ENCODE measurements around the gene AKNA.

Gene AKNA

DNA sequence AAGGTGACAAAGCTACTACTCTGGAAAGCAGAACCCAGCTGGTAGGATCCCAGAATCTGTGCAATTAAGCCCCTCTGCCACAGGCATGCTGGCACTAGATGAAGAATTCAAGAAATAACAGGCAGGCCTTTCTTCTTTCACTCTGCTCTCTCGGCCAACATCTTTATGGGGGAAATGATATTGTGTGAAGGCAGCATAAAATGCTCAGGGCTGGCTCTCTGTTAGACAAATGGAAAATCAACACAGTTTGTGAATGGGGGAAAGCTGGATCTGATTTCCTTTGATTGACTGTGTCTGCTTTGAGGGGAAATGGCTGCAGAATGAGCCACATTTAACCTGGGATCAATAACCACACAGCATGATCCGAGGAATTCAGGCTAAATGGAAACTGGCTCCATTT is 29.1 kb upstream of the AKNA start:
- DNase-seq (ENCODE audit: low spot score), result no peak

DNA sequence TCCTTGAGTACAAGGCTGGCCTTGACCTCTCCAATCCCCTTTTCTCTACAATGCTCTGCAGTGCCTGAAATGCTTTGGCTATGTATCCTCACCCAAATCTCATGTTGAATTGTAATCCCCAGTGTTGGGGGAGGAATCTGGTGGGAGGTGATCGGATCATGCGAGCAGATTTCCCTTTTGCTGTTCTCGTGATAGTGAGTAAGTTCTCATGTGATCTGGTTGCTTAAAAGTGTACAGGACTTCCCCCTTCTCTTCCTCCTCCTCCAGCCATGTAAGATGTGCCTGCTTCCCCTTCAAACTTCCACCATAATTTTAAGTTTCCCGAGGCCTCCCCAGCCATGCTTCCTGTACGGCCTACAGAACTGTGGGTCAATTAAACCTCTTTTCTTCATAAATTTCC is 28.5 kb upstream of the AKNA start:
- no peak for DNase-seq (ENCODE audit: low spot score)

DNA sequence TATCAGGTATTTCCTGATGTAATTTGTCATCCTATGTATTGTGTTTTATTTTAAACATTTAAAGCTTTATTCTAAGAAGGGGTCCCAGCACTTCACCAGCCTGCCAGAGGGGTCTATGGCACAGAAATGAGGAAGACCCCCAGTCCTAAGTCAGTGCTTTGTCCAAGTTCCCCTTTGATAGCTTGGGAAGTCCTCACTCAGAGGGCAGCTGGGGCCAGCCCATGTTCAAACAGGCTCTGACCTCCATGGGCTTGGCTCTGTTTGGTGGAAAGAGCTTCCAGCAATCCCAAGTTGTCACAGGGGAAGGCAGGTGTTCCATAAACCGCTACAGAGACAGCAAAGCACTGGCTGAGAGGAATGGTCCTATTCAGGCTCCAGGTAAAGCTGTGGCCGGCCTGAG is 26.6 kb upstream of the AKNA start:
- no peak for DNase-seq (ENCODE audit: low spot score)

DNA sequence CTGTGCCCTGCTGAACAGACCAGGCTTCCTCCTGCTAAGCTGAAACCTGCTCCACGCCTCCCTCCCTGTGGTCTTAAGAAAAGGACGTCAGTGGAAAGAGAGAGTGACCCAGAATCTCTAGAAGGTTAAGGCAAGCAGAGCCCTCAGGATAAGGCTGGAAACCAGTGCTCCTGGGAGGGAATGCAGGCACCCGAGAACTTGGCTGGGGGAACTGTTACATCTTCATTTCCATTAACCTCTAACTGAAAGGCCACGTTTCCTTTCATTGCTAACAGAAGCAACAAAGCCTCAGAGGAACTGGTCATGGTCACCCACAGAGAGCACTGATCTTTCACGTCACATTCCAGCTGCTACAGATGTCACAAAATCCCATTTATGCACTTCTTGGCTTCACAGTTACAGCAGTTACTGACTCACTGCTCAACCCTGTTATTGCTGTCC is 26.1 kb upstream of the AKNA start:
- no peak for DNase-seq (ENCODE audit: low spot score)

DNA sequence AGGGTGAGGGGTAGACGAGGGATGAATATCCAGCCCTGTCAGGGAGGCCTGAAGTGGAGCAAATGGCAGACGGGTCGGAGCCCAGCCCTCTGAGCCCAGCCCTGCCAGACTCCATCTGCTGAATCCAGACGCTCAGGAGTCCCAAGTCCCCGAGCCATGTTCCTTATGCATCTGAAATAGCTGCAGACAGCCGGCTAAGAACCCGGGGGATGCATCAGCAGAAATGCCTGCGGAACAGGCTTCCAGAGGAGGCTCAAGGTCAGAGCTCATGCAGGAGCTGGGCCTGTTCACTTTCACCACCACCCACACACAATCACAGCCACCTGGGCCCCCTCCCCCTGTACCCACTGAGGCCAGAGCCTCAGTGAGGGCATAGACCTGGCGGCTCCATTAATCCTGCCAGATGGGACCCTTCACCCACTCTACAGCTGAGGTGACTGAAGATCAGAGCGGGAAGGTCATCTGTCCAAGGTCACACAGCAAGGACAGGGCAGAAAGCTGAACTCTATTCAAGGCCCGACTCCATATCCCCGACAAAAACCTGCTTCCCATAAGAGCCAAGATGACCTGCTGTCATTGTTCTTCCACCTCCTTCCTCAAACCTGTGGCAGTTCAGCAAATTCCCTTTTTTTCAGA is 24.4 kb upstream of the AKNA start:
- no peak for DNase-seq (ENCODE audit: low spot score)

DNA sequence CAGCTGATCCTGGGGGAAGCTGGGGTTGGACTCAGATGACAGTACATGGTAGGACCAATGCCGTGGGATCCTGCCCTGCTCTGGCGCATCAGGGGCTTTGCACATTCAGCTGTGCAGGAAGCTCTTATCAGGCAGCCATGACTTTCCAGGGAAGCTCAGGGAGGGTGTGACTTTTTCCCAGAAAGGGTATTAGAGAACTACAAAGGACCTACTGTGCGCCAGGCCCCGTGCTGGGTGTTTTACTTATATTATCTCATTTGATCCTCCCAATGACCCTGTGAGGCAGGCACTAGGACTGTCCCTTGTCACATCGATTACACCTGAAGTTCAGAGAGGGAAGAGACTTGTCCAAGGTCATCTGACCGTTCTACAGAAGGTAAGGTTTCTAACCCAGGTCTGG is 23.7 kb upstream of the AKNA start:
- no peak for DNase-seq (ENCODE audit: low spot score)

DNA sequence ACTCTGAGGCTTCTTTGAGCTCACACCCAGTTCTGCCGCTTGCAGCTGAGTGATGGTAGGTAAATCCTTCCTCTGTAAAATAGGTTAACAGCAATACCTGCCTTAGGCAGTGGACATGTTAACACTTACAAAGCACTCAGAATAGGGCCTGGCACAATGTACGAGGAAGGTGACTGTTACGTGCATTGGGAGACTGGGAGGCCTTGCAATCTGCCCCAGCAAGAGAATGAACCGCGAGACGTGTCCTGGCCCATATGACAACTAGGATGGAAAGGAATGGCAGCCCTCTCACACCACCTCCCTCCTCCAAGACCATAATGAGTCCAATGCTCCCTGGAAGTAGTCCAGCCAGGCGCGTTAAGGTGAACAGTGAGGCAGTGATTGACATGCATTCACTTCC is 23.1 kb upstream of the AKNA start:
- no peak for DNase-seq (ENCODE audit: low spot score)

DNA sequence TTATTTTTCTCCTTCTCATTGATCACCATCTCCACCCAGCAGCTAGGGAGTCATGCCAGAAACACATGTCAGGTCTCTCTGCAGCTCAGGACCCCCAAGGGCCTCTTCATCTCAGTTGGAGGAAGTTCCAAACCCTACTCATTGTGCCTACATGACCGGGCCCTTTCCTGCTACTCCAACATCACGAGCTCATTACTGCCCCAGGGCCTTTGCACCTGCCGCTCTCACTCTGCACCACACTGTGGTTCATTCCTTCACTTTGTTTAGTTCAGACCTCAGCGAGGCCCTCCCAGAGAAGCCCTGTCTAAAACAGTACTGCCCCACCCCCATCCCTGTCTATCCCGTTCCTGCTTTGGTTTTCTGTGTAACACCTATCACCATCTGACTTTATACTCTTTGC is 22.1 kb upstream of the AKNA start:
- no peak for DNase-seq (ENCODE audit: low spot score)

DNA sequence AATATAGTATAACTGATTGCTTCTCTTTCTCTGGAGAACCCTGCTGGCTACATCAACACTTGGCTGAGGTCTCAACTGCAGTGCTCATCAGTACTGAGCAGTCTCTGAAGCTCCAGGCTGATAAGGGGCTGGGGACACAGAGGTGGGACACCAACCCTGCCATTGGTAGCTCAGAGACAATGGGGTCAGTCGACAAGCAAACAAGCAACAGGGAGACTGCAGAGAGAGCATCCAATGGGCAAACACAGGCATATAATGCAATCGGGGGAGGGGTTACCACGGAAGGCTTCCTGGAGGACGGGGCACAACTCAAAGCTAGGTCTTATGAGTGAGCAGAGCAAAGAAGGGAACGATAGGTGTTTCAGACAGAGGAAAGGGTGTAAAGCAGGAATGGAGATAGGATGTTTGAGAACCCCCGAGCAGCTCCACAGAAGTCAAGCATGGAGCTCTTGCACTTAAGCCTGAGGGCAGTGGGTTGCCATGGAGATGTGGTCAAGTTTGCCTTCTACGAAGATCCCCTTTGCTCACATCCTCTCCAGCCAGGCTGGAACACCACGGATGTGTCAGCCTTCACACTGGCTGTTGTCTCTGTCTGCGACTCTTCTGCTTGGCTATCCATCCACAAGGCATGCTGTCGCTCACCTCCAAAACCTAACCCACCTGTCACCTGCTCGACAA is 21.5 kb upstream of the AKNA start:
- peak; percentile 47 for DNase-seq (ENCODE audit: low spot score)

DNA sequence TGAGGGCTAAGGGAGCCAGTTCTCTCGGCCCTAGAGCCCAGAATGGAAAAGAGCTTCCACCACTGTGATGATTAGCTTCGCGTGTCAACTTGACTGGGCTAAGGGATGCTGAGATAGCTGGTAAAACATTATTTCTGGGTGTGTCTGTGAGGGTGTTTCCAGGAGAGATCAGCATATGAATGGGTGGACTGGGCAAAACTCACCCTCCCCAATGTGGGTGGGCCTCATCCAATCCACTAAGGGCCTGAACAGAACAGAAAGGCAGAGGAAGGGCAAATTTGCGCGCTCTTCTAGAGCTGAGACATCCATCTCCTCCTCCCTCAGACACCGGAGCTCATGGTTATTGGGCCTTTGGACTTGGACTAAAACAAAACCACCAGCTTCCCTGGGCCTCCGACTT is 20.9 kb upstream of the AKNA start:
- no peak for DNase-seq (ENCODE audit: low spot score)

DNA sequence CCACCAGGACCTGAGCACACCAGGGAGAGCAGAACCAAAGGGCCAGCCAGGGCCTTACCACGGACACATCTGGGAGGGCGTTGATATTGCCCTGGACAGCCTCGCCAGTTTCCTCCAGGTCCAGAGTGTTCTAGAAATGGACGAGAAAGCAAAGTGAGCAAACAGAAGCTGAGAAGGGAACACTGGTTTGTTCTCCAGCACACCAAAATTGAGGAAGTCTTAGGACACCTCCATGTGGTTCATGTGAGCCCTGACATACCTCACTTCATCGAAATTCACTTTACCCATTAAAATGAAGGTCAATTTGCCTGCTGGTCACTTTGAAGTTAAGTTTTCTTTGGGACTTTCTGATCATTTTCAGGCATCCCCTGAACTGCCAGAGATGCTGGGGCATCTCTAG is 20.1 kb upstream of the AKNA start:
- no peak for DNase-seq (ENCODE audit: low spot score)

DNA sequence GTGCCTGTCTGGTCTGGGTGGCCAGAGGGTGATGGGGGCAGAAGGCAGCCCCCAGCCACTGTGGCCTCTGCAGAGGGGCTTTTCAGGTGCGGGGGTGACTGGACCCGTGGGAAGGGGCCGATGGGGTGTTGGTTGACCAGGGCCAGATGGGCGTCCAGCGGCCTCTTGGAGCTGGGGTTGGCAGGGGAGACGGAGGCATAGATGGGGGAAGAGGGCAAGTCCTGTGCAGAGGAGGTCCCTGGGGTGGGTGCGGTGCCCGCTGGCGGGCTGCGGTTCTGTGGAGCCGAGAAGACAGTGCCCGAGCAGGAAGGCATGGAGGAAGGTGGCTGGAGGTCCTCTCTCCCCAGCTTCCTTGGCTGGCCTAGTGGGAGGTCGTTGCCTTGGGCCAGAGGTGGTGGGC is 18.7 kb upstream of the AKNA start:
- no peak for DNase-seq (ENCODE audit: low spot score)

DNA sequence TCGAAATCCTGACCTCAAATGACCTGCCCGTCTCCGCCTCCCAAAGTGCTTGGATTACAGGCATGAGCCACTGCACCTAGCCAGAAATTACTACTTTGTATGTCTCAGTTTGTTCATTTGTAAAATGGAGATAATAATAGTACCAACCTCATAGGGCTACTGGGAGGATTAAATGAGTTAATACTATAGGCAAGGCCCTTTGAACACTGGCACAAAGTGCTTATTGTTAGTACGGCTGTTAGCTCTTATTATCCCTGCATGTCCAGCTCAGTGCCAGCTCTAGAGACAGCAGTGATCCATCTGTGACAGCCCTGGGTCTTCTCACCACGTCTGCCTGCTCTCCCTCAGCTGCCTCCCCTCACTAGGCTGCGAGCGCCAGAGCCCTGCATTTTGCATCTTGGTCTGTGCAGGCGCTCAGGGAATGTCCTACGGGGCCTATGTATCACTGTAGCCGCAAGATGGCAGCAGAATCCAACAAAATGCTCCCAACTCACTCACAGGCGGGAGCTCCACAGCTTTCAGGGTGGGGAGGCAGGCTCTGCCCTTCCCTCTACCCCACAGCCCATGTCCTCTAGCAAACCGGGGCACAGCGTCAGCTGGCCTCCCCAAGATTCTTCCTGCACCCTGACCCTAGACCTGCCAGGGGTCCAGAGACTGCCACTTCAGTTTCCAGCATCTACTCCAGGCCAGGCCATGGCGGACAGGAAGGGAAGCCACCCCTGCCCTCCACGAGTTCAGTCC is 17.7 kb upstream of the AKNA start:
- DNase-seq (ENCODE audit: low spot score), result peak; percentile 76

DNA sequence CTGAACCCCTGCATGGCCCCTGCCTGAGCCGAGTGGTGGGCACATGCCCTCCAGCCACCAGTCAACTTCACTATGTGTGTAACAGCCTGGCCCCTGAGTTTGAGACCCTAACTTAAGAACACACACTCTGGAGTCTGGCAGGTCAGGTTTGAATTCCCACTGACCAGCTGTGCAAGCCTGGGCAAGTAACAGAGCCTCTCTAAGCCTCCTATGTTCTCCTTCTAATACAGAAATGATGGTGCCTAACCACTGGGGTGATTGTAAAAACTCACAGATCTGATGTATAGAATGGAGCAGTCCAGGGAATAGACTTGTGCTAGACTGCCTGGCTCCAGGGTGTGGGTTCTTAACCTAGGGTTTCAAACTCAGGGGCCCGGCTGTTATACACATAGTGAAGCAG is 16.7 kb upstream of the AKNA start:
- DNase-seq (ENCODE audit: low spot score), result no peak

DNA sequence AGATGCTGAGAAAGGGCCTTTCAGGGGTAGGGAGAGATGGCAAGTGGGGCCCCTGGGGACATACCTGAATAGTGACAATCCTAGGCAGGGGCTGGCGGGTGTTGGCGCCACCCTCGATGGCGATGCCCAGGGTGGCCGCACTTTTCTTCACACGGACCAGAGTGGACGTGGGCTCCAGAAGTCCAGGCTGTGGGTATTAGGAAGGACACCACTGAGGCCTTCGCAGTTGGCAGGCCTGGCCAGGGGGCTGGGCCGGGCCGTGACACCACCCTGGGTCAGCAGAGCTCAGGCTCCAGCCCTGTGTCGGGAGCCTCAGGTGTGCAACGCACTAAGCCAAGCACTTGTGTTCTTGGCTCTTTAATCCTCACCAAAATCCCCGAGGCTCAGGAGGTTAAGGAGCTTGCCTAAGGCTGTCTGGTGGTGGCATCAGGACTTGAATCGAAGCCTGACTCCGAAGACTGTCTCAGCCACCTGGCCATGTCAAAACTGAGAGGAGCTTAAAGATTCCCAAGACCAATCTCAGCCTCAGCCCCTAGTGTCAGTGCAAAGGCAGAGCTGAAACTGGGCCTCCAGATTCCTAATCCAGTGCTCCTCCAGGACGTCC is 15.5 kb upstream of the AKNA start:
- no peak for DNase-seq (ENCODE audit: low spot score)

DNA sequence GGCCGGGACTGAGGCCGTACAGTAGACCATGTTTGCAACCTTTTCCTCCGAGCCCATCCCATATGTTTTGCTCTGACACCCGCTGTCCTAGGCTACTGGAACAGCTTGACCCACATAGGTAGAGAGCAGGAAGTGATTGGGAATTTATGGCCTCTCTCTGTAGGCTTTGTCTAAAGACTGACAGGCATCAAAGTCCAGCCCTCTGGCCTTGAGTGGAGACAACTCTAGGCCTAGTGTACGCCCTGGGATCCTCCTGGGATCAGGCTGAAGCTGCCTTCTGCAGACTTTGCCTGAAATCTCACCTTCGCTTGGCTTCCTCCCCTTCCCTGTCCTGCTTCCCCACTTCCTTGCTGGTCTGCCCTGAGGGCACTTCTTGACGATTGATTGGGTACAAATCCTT is 13.6 kb upstream of the AKNA start:
- DNase-seq (ENCODE audit: low spot score), result no peak

DNA sequence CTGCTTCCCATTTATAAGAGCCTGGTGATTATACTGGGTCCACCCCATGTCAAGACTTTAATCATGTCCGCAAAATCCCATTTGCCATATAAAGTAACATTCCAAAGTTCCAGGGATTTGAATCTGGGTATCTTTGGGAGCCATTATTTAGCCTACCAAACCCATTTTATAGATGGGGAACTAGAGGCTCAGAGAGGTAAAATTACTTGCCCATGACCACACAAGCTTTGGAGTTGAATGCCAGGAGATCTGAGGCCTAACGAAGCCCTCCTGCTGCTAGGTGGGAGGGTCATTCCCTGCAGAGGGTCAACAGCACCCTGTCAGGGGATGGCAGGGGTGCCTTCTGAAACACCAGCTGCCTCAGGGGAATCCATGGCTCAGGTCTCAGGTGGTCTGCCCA is 13.0 kb upstream of the AKNA start:
- DNase-seq (ENCODE audit: low spot score), result no peak

DNA sequence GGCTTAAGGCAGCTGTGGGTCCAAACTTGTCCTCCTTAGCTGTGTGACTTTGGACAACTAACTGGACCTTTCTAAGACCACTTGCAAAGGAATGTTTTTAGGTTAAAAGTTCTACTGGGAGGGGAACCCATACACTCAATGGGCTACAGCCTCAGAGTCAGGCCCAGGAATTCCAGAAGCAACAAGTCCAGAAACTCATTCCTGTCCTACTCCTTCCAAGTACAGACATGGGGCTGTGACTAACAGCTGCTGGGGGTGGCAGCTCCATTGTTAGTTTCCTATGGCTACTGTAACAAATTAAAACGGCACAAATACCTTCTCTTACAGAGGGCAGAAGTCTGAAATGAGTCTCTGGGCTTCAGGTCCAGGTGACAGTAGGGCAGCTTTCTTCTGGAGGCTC is 12.4 kb upstream of the AKNA start:
- peak; percentile 56 for DNase-seq (ENCODE audit: low spot score)

DNA sequence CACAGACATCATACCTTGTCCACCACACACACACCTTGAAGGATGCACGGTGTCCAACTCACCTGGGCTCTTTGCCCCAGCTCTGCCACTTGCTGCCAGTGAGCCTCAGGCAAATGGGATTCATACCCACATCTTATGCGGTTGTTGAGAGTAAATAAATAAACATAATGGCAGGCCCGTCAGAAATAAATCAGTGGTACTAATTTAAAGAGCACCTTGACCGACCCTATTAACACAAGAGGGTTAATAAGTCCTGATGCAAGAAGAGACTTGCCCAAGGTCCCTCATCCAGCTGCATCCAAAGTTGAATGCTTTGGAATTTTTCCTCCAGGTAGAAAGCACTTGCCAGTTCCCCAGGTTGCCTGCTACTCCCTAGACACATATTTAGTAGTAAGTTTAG is 11.6 kb upstream of the AKNA start:
- DNase-seq (ENCODE audit: low spot score), result no peak

DNA sequence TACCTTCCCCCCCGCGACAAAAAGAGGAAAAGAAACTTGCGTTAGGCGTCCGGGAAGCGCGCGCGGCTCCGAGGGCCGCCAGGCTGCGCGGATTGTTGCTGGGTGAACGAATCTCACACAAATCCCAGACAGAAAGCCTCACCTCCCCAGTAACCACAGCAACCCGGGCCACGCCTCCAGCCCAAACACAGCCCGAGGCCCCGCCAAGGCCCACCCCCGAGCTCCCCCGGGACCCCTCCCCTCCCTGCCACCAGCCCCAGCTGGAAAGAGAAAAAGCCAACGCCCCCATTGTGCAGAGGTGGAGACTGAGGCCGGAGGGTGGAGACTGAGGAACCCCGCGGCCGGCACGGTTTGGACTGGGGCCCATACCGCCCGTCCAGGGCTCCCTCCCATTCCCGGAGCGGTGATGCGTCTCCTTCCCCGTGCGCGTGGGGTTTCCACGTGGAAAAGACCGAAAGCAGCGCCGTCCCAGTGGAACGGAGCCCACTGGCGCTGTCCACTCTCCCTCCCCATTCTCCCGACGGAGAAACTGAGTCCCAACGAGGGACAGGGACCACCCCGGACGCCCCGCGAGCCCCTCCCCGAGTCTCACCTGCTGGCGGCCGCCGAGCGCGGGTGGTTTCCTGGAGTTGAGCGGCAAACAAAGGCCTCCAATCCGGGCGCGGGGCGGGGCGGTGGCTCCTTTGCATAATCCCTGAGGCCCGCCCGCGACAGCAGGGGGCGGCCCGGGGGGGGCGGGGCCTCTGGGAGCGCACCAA is 10.2 kb upstream of the AKNA start:
- DNase-seq (ENCODE audit: low spot score), result peak; percentile 94

DNA sequence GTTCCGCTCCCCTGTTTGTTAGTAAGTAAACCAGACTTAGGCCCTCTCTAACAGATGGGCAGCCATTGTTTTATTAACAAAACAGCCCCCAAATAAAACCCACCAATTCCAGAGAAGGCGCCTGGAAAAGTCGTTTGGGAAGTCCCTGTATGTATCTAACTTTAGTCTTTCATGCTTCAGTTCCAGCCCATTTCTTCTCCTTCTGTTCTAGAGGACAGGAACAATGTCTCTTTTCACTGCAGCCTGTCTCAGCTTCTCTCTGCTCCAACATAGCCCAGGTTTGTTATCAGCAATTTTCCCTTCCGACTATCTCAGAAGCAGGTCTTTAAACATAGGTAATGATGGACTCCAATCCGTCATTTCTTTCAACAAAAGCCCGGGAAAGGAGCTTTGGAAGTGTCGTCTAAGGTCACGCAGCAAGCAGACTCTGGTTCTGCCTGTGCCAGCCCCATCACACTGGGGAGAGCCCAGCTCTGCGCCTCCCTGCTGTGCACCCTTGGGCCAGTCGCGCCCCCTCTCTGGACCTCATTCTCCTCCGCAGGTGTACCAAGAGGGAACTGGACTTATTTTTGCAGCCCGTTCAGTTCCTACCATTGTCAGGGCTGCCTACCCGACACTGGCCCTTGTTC is 9.6 kb upstream of the AKNA start:
- no peak for DNase-seq (ENCODE audit: low spot score)

Data from kidney tubule cell (primary cell).